Right lobe of liver (tissue), 4 donors: ENCODE measurements around the gene SART3.

Experiments
- CTCF ChIP-seq, 4 donors: fragments of 200-600 bp in 3 of 4; fragments of 450-650 bp in 1 of 4; IDR thresholded peaks; one replicate each; pipeline versions ENCODE4 v1.5.1 to v1.8.0; 2016 to 2022; ENCODE audit warnings: antibody characterized with exemption in 4 of 4, mild to moderate bottlenecking in 2 of 4
- POLR2A ChIP-seq: fragments of 450-650 bp; IDR thresholded peaks from one replicate; pipeline ENCODE4 v1.6.1; 2017; ENCODE audit warnings: antibody characterized with exemption, mild to moderate bottlenecking
- donor health status: DM: no; HTN: no; CAD: no.
- donor health status: DM: no; HTN: no; CAD: no.
- donor health status: DM: no; HTN: yes; CAD: no.

DNA sequence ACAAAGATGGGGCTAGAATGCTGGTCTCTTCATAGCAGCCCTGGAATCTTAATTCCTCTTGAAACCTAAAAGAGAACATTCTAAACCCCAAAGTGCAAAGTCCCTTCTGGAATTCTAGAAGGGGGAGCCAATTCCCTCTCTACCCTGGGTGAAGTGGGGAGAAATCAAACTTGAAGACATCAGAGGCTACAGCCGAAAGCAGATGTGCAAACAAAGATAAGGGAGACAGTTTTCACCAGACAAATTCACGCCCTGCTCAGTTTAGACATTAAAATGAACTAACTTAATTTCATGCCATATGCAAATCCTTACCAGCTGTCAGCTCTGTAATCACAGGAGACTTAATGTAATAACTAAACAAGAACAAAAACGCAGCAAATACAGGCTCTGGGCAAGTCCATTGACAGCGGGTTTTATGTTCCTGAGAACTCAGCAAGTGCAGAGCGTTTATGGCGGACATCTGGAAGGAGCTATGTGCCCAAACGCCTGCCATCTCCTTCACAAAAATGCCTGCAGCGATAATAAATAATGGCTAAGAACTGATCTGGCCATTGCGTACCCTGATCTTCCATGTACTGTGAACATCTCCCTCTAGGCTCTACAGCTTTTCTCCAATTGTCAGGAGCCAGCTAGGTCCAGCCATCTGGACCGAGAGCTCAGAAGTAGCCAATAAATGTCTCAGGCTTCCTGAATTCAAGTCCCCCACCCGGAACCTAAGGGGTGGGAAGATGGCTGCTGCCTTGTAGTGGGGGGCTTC is 65.0 kb downstream of the SART3 start:
- TF ChIP-seq CTCF (IDR thresholded peaks at IDR 0.05) = no peak
- no peak for TF ChIP-seq POLR2A
